GM18867 (cell line): ENCODE results near the gene EMX2.

Experiments
- ATAC-seq: cut with Tn5 transposase; IDR thresholded peaks from one replicate; pipeline ENCODE4 v1.9.1; 2021; ENCODE audit warnings: mild to moderate bottlenecking, moderate library complexity; ENCODE audit not compliant: unreplicated experiment

Gene EMX2

DNA sequence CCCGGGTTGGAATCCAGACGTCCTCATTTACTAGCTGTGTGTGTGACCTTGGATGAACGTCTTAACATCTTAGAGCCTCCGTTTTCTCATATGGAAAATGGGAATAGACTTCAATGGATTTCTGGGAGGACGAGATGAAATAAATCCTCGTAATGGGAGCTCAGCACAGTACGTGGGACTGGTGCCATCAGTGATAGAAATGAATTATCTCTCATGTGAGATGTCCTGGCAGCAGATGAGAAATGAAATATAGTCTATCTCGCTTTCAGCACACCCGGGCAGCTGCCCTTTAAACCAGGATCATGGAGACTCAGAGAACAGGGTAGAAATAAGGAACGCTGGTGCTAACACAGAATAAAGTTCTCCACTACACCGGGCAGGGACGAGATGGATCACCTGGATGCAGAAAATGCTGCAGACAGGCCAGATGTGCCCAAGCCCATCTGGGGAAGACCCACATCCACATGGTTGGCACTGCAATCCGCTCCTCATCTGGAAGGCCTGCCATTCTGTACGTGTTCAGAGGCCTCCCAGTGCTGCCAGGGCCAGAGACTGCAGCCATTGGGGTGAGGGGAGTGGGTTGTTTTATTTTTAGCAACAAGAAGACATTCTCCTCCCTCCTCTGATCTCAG lies 11.1 kb upstream of the EMX2 start:
- ATAC-seq = no peak

DNA sequence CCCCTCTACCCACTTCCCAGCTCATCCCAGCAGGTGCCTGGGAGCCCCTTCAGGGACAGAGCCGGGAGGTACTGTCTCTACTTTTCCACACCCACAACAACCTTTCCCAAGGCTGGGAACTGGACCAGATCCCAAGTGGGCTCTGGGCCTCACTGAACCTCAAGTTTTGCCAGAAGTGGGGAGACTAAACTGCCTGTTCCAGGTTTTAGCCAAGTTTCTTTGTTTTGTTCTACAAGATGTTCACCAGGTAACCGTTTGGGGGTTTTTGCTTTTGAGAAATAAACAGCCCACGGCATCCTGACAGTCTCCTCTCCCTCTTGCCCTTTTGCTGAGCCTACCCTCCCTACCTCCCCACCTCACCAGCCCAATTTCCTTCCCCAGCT lies 10.6 kb upstream of the EMX2 start:
- ATAC-seq = no peak

DNA sequence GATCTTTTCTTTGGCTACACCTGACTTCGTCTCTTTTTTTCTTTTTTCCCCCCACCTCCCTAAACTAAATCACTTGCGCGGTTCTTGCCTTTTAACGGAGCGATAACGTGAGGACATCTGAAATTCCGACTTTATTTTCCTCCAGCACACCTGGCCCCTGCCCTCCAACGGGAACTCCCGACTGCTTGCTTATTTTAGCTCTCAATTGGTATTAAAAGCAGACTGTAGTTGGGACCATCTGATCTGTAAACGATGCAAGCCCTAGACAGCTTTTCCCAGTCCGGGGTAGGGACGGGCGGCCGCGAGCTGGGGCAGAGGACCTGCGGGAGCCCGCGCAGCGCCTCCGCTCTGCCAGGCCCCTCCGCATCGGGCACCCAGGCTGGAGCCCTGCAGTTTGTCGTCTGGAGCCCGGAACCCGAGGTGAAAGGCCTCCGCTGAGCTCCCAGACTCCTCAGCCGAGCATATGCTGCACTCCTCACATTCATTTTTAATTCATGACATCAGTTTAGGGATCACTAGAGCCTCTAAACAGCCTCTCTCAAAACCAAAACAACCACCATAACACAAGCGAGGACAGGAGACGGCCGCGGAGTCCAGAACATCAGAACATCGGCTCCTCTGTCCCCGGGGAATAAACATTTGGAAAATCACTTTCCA lies 10.0 kb upstream of the EMX2 start:
- no peak for ATAC-seq

DNA sequence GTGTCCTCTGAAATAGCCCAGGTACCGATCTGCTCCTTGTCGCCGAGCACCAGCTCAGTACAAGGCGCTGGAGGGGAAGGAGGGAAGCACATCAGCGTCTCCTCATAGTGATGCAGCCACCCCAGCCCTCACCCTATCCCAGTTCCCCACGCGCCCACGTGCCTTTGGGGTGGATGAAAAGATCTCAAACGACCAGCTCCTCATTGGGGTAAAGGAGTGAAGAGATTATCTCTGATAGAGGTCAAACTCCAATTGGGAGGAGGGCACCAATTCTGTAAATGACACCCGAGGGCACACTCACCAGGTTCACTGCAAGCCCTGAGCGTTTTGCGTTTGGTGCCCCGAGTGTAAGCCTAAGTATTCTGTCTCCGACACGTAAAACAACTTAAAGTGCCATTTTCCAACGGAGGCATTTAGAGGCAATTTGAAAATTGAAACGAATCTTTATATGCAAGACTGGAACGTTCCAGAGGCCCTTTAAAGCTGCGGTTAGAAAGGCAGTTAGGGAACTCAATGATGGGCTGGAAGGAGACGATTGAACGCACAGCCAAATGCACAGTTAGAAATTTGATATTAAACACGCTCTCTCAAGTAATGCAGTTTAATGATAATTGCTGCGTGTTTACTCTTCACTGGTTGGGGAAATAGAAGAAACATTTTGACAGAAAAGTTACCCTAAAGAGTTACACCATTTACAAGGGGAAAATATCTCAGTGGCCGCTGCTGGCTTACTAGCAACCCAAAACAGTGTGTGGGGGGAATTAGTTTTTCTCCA lies 8.9 kb upstream of the EMX2 start:
- ATAC-seq = no peak

DNA sequence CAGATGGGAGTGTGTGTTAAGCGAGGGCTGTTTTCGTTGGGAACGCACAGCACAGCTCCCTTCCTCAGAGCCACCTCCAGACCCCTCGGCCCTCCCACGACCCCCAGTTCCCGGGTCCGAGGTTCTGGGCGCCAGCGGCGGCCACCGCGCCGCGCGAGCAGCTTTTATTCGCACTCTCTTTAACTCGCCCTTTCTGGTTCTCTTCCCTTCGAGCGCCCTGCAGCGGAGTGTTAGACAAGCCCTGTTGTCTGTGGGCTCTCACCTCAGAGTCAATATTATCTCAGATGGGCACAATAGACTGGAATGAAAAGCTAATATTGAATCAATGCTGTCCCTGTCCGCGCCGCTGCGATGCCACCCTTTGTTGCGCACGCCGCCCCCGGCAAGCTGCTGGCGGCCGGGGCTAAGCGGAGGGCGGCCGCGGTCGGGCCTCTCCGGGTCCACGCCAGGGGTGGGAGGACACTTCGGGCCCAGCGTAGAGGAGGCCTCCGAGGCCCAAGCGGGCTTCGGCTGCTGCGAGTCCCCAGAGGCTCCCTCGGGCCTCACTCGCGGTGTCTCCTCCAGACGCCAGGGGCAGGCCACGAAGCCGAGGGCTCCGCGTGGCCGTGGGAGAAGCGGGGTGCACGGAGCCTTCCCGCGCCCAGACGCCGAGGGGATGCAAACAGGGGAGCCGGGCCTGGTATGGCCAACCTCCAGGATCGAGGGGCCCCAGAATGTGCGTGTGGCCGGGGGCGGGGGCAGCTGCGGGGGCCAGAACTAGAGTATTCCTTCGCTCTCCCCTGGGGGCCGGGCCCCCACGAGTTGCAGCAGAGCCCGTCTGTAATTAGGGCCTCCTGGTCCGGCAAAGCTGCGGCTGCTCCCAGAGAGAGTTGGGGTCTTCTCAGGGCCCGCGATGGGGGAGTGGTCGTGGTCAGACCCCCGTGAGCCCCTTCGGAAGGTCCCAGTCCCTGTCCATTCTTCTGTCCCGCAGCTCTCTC lies 7.9 kb upstream of the EMX2 start:
- no peak for ATAC-seq

DNA sequence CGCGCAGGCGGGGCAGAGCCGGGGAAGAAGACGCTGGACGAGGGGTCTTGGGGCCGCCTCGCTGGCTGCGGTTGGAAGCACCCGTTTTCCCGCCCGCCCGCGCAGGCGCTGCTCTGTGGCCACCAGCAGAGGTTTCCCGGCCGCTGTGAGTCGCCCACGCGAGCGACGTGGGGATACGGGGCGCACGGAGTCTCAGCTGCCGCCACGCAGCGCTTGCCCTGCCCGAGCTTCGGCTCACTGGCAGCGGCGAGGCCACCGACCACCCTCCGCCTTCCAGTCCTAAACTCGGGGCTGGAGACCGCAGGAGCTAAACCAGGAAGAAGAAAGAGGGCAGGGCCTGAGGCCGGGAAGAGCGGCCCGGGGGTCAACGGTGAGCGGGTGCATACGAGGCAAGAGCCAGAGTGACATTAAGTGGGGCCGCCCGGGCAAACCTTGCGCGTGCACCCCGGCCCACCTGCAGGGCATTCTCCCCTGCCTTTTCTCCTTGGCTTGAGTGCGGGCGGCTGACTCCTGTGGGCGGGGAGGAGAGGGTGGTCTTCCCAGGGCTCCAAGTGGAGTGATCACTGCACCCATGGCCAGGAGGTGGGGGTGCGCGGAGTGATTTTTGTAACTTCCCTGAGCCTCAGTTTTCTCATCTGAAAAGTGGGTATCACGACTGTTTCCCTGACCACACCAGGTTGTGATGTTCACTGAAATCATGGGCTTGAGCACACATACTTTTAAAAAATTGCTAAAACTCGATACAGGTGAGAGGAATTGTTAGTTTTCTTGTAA lies 7.1 kb upstream of the EMX2 start:
- no peak for ATAC-seq

DNA sequence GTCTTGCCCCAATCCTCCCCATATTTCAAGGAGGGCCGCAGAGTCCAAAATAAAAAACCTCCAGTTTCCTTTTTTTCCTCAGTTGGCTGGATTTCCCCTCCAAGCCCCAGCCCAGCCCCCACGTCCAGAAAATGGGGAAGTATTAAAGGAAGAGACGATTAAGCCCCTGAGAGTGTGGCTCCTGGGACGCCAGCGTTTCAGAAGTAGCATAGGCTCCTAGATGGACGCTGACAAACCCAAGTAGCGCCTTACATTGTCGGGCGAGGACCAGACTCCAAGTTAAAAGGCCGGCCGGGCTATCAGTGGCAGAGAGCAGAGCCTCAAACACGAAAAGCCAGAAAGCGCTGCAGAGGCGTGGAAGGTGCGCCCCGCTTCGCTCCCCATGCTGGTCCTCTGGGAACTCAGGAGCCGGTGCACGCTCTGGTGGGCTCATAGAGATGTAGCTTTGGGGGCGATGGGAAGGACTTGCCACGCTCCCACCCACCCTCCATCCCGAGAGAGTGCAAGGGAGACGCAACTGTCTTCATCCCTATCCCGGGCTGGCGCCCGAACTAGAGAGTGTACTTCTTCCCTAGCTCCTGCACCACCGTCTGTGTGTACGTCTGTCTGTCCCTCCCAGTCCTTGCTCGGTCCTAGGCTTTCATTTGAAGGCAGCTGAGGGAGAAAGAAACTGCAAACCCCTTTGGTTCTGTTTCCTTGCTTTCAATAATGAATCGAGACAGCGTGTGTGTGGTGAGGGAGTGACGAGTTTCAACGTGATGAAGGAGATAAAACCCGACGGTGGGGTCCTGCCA lies 6.3 kb upstream of the EMX2 start:
- no peak for ATAC-seq

DNA sequence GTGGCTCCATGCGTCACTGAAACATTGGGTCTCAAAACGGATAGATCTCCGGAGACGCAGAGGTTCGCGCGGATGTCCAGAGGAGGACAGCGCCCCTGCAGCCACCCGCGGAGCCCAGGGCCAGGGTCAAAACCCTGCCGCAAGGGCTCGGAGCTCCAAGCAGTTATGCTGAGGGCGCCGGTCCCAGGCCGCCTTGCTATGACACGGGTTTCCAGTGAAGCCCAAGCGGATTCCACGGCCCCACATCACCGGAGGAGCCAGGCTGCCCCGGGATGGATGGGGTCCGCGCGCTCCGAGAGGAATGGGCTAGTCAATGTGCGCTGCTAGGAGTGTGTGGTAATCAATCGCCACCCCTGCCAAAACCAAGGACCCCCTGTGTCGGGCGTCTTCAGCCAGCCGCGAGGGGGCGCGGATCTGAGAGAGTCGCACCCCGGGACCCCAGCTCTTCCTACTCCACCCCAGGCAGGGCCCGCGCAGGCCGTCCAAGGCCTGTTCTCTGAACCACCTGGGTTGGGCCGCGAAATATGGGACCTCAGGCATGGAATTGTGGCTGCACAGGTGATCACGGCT lies 5.6 kb upstream of the EMX2 start:
- ATAC-seq = no peak

DNA sequence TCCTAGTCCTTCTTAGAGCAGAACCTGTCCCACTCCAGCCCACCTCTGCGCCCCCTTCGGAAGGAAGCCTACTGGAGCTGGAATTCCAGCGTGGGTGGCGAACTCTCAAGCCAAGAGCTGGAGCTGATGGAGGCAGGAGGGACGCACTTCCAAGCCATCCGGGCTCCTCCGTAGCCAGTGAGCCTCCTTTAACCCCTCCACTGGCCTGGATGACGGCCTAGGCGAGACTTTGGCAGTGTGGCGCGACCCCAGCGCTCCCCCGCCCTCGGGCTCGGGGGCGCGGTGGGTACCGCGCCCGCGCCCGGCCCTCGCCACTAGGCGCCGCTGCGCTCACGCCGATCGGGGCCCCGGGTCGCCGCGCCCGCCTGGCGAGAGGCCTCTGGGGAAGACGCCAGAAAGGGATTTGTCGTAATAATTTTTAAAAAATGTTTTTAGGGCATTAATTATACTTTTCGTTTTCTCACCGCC lies 5.1 kb upstream of the EMX2 start:
- no peak for ATAC-seq

DNA sequence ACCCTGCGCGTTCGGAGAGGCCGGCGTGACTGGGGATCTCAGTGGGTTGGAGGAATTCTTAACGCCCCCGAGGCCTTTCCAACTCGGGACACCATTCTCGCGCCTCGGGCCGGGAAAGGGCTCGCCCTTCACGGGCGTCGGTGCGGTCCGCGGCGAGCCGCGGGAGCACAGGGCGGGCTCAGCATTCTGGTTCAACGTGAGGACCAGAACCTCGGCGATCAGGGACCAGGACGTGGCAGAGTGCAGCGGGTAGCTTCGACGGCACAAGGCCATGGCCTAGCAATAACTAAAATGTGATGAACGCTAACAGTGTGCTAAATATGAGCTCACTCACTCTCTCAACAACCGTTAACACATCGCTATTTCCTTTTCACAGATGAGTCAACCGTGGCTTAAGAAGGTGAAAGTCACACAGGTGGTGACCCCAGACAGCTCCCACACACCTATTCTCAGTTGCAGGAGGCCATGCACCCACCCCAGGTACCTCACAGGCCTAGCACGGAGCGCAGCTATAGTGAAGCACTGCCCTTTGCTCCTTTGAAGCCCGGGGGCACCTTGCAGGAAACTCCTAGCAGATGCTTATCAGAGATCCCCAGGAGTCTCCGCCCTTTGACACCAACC lies 4.5 kb upstream of the EMX2 start:
- ATAC-seq = peak; percentile 80

DNA sequence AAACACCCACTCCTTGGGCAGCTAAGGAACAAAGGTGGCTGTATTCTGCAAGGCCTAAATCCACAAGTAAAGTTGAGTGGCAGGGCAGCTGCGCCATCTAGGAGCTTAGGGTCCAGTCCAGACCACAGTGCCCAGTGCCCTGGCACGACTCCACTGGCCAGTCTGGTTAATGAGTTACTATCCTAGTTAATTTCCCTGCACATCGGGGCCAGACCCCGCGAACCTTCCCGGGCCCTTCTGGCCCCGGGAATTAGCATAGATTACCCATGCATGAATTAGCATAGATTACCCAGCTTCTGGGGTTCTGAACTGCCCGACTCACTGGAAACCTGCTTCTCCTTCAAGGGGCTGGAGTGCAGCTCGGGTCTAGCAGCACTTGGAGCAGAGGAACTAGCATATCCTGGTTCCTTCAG lies 3.2 kb upstream of the EMX2 start:
- no peak for ATAC-seq

DNA sequence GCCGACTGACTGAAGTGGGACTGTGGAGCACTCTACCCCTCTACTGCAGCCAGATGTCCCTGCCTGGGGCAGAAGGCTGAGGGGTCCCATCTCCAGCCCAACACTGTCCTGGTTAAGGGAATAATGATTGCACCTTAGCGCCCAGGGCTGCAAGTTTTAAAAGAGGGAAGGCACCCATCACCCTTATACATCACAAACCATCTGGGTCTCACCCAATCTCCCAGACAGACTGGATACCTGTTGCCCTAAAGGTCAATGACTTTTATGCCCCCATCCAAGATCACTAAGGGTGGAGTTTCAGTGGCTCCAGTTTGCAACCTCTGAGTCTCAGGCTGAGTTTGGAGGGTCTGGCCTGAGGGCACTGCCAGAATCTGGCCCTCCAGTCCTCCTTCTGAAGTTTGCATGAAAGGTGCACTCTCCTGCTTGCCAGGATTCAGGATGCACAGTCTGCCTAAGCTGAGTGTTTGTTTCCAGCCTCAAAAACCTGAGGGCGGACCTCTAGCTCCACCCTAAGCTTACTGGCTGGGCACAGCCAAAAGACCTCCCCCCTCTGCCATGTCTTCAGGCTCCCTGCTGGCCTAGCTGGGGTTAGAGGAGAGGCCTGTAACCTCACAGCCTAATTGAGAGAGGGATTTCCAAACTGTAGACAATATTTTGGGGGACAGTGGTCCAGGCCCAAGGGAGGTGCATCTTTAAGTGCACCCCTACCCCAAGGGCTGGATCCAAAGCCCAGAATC lies 2.5 kb upstream of the EMX2 start:
- ATAC-seq = no peak

DNA sequence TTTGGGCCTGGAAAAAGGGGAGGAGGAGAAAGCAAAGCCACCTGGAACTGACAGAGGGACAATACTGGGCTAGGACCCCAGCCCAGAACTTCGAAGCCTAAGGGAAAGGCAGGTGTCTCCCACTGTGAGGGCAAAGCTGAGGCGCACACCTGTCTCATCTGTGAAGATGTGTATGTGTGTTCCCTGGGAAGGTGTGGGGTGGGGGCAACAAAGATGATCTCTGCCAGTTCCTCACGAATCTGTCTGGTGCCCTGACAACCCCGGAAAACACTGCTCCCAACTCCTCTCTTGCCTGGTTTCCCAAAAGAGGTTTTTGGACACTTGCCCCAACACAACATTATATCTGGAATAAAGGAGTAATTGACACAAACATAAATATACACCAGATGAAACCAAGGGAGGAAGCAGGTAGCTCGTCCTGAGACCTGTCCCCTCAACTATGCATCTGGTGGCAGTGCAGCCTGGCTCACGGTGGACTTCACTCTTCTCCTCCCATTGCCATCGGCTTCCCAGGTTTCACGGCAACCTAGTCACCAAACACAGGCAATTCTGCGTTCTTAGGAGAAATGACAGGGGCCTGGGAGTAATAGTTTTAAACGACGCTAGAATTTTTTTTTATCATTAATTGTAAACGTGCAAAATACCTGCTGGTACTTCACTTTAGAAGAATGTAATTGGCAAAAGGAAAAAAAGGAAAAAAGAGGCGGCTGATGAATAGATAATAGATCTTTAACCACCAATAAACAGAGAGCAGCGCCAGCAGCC lies 1.7 kb upstream of the EMX2 start:
- no peak for ATAC-seq

DNA sequence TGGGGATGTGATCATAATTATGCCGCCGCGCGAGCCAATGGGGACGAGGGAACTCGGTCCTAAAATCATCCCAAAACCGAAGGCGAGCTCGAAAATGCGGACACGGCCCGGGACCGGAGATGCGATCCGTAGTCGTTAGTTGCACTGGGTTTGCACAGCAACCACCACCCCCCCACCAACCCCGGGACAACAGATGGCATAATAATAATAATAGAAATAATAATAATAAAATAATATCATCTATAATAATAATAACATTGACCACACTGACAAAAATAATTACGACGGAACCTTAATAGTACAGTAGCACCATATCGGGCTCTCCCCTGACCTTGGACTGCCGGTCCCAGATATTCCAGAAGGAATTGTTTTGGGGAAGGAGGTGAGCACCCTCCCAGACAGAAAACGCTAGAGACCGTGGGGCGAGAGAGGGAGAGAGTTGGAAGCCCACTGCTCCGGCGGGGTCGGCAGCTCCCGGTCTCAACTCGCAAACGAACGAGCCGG lies 1.1 kb upstream of the EMX2 start:
- no peak for ATAC-seq

DNA sequence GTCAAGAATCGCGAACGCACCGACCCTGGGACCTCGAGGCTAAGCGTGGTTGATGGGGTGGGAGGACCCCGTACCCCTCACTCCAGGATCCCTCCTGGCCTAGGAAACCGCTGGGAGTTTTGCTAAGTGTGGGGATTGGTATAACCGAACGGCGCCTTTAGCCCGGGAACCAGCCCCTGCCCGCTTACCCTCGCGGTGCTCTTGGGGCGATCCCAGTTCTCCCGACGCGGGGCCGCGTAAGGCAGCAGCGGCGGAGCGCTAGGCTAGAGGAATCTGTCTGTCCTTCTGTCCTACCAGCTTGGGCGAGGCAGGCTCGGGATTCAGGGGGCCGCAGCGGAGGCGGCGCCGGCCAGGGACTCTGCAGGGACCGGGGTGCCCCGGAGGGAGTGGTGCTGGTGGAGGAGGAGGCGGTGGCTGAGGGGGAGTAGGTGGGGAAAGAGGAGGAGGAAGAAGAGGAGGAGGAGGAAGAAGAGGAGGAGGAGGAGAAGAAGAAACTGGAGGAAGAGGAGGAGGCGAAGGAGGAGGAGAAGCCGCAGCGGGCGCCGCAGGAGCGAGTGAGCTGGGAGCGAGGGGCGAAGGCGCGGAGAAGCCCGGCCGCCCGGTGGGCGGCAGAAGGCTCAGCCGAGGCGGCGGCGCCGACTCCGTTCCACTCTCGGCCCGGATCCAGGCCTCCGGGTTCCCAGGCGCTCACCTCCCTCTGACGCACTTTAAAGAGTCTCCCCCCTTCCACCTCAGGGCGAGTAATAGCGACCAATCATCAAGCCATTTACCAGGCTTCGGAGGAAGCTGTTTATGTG lies 439 bp upstream of the EMX2 start:
- ATAC-seq = no peak
